ENCODE data around the gene PECR.

DNA sequence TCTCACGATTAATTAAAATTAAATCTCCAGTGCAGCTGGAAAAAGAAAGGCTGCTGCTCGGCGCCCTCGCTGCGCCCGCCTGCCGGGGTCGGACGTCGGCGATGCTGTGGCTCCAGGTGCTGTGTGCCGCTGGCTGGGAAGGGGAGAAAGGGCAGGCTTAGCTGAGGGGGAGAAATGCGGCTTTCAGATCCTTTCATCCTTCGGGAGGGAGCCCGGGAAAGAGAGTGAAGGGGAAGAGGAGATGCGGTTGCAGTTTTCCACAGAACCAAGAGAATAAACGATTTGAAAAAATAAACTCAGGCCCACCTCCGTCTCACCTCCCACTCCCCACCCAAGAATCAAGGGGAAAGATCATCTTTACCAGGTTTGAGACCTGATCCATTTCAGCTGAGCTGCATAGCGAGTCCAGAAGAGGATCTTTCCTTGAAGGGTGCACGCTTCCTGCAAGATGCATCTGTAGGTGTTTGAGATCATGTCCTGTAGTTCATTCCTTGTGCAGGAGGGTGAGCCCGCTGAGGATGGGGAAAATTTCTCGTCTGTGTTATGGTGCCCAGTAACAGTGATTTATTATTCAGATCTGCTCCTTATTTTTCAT lies 605 bp upstream of the PECR start:
- TF ChIP-seq POLR2A (IDR thresholded peaks at IDR 0.05) (no peak), CTCF (IDR thresholded peaks at IDR 0.05) (no peak)

All from Peyer's patch (tissue), 4 donors.